HEK293 (cell line): Measurements from ENCODE around the gene HYKK.
"Not testable (repeated sequence)": the region's sequence is repeated elsewhere in the genome, so short reads cannot be mapped to it uniquely, and the experiment has no call there.

Source experiments
- CTCF ChIA-PET: fragments of 350-600 bp; formaldehyde crosslinking; extraction: SDS; loops from one replicate; lab custom pipeline; 2021; ENCODE audit warnings: antibody characterized with exemption; lab: Yijun Ruan, JAX
- POLR2A ChIA-PET: fragments of 300-600 bp; formaldehyde crosslinking; extraction: SDS; loops from one replicate; lab custom pipeline; 2020; ENCODE audit warnings: antibody characterized with exemption, inconsistent platforms; lab: Yijun Ruan, JAX
- H3K27ac ChIP-seq: fragments of 200-500 bp; sonication (Bioruptor generic); 2 replicates; pipeline ENCODE4 v1.5.1; 2014; ENCODE audit warnings: low read depth, low read length, control low read depth, inconsistent platforms; ENCODE audit errors: extremely low read depth
- H3K36me3 ChIP-seq, 2 experiments: fragments of 200-500 bp in 1 of 2; sonication (Bioruptor generic) in 1 of 2; 1 replicate in 1 of 2; 2 replicates in 1 of 2; pipeline ENCODE4 v1.5.1; 2014 to 2017; ENCODE audit warnings: inconsistent platforms in 2 of 2, low read length in 2 of 2; ENCODE audit not compliant: control insufficient read depth in 2 of 2, insufficient read depth in 1 of 2
- H3K4me1 ChIP-seq: fragments of 200-500 bp; sonication (Bioruptor generic); 2 replicates; pipeline ENCODE4 v1.5.1; 2014; ENCODE audit warnings: mild to moderate bottlenecking, low read length, inconsistent platforms; ENCODE audit not compliant: control insufficient read depth, insufficient read depth
- H3K4me3 ChIP-seq: 2 replicates; pipeline ENCODE4 v1.5.1; 2011; ENCODE audit warnings: low read depth, mild to moderate bottlenecking, control low read depth, low read length, moderate library complexity
- H3K9me3 ChIP-seq: fragments of 200-500 bp; sonication (Bioruptor generic); 2 replicates; pipeline ENCODE4 v1.5.1; 2014; ENCODE audit warnings: low read depth, low read length, inconsistent platforms; ENCODE audit not compliant: control insufficient read depth, insufficient read depth
- EGR2 ChIP-seq: fragments of 450-650 bp; formaldehyde crosslinking; IDR thresholded peaks from 2 replicates; pipeline ENCODE4 v1.5.1; 2016; ENCODE audit warnings: low read depth, missing biosample characterization, missing genetic modification characterization
- GLI2 ChIP-seq: fragments of 450-650 bp; formaldehyde crosslinking; IDR thresholded peaks from 2 replicates; pipeline ENCODE4; 2017; ENCODE audit warnings: missing biosample characterization, missing genetic modification characterization, low read depth, borderline replicate concordance
- KLF10 ChIP-seq: fragments of 450-650 bp; IDR thresholded peaks from 2 replicates; pipeline ENCODE4 v1.5.1; 2018; ENCODE audit warnings: missing biosample characterization, mild to moderate bottlenecking, missing genetic modification characterization
- MYNN ChIP-seq: fragments of 450-650 bp; formaldehyde crosslinking; IDR thresholded peaks from 2 replicates; pipeline ENCODE4 v1.5.1; 2016; ENCODE audit warnings: missing biosample characterization, missing genetic modification characterization, borderline replicate concordance
- OSR2 ChIP-seq: fragments of 450-650 bp; formaldehyde crosslinking; IDR thresholded peaks from 2 replicates; pipeline ENCODE4 v1.5.1; 2016; ENCODE audit warnings: missing biosample characterization, missing genetic modification characterization
- ZBTB20 ChIP-seq: fragments of 450-650 bp; formaldehyde crosslinking; IDR thresholded peaks from 2 replicates; pipeline ENCODE4 v1.5.1; 2016; ENCODE audit warnings: missing biosample characterization, missing genetic modification characterization
- ZBTB26 ChIP-seq: fragments of 450-650 bp; formaldehyde crosslinking; optimal IDR thresholded peaks from 2 replicates; pipeline ENCODE3; 2016; ENCODE audit warnings: missing biosample characterization, mild to moderate bottlenecking, missing genetic modification characterization
- ZFHX2 ChIP-seq: fragments of 450-650 bp; formaldehyde crosslinking; conservative IDR thresholded peaks from 2 replicates; pipeline ENCODE4 v1.5.1; 2016; ENCODE audit warnings: missing biosample characterization, missing genetic modification characterization
- ZNF341 ChIP-seq: fragments of 450-650 bp; formaldehyde crosslinking; IDR thresholded peaks from 2 replicates; pipeline ENCODE4; 2016; ENCODE audit warnings: low read depth, missing biosample characterization, missing genetic modification characterization
- ZNF362 ChIP-seq: fragments of 450-650 bp; formaldehyde crosslinking; IDR thresholded peaks from 2 replicates; pipeline ENCODE4 v1.5.1; 2016; ENCODE audit warnings: missing biosample characterization, missing genetic modification characterization
- ZNF529 ChIP-seq: fragments of 450-650 bp; formaldehyde crosslinking; IDR thresholded peaks from 2 replicates; pipeline ENCODE4 v1.5.1; 2017; ENCODE audit warnings: missing genetic modification characterization, missing biosample characterization; ENCODE audit not compliant: insufficient replicate concordance
- ZSCAN30 ChIP-seq: fragments of 450-650 bp; IDR thresholded peaks from 2 replicates; pipeline ENCODE4 v1.5.1; 2018; ENCODE audit warnings: missing biosample characterization, mild to moderate bottlenecking, missing genetic modification characterization, moderate library complexity
- TF ChIP-seq, protein P1 (sequence below): fragments of 450-650 bp; formaldehyde crosslinking; IDR thresholded peaks from 2 replicates; pipeline ENCODE4 v1.5.1; 2016; ENCODE audit warnings: missing biosample characterization, missing genetic modification characterization, borderline replicate concordance
- TF ChIP-seq, protein P2 (sequence below): fragments of 450-650 bp; formaldehyde crosslinking; IDR thresholded peaks from 2 replicates; pipeline ENCODE4 v1.5.1; 2016; ENCODE audit warnings: missing biosample characterization, missing genetic modification characterization

Gene HYKK

GRCh38 chr15:78552597-78552996, 45.2 kb downstream of the HYKK start (continued):
- TF ChIP-seq, protein P1, sequence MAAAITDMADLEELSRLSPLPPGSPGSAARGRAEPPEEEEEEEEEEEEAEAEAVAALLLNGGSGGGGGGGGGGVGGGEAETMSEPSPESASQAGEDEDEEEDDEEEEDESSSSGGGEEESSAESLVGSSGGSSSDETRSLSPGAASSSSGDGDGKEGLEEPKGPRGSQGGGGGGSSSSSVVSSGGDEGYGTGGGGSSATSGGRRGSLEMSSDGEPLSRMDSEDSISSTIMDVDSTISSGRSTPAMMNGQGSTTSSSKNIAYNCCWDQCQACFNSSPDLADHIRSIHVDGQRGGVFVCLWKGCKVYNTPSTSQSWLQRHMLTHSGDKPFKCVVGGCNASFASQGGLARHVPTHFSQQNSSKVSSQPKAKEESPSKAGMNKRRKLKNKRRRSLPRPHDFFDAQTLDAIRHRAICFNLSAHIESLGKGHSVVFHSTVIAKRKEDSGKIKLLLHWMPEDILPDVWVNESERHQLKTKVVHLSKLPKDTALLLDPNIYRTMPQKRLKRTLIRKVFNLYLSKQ (tag by site-specific recombination): no peak
- no peak for TF ChIP-seq KLF10 (tag by site-specific recombination)

DNA sequence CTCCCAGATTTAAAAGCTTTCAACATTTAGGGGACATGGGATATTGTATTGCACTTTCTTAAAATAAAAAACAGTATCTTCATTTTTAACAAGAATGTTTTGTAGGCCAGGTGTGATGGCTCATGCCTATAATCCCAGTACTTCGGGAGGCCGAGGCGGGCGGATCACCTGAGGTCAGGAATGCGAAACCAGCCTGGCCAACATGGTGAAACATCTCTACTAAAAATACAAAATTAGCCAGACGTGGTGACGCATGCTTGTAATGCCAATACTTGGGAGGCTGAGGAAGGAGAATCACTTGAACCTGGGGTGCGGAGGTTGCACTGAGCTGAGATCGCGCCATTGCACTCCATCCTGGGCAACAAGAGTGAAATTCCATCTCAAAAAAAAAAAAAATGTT, 52.8 kb downstream of the HYKK start:
- H3K4me1 ChIP-seq, H3K27ac ChIP-seq, POLR2A ChIA-PET, H3K9me3 ChIP-seq, H3K4me3 ChIP-seq, H3K36me3 ChIP-seq: not testable (repeated sequence)
- CTCF ChIA-PET: interaction anchor here (0.6 kb wide), 1 partner anchor 99 kb away, joined by 3 read pairs; no protein-coding TSS in a partner anchor

- peak; percentile 53 for TF ChIP-seq ZFHX2 (tag by site-specific recombination)
- TF ChIP-seq EGR2 (tag by site-specific recombination): peak; percentile 53
- TF ChIP-seq ZNF529: no peak
- TF ChIP-seq ZNF341 (tag by site-specific recombination): peak; percentile 48
- TF ChIP-seq OSR2: no peak
- TF ChIP-seq, all 188 proteins: peak for 3
- CTCF ChIA-PET: no interaction called here
- POLR2A ChIA-PET: no interaction called here
- H3K27ac ChIP-seq: no peak overlapping the region
- H3K4me1 ChIP-seq: peaks cover 4% of the 10 kb centered on the region; the same call in 1 of the 2 replicates
- no peak overlapping the region for H3K4me3 ChIP-seq
- H3K9me3 ChIP-seq: no peaks in the 10 kb centered on the region
- H3K36me3 ChIP-seq: no peaks in the 10 kb centered on the region
These were observed 54.1 kb downstream of the HYKK start for GRCh38 chr15:78561490-78561889.

- CTCF ChIA-PET: interaction anchor here (0.7 kb wide), 1 partner anchor 1860 kb away, joined by 5 read pairs; no protein-coding TSS in a partner anchor
- H3K27ac ChIP-seq: no peak overlapping the region
- H3K36me3 ChIP-seq: no peaks in the 10 kb centered on the region
- POLR2A ChIA-PET: interaction anchor here (0.7 kb wide), 2 partner anchors 14 to 298 kb away, joined by 3 to 4 read pairs; no protein-coding TSS in a partner anchor
- TF ChIP-seq ZBTB26 (tag by site-specific recombination) (no peak), ZNF362 (tag by site-specific recombination) (peak; percentile 90), GLI2 (no peak)
- H3K4me3 ChIP-seq: no peak overlapping the region
- no peaks in the 10 kb centered on the region for H3K9me3 ChIP-seq
- peaks cover 4% of the 10 kb centered on the region; the same call in 1 of the 2 replicates for H3K4me1 ChIP-seq
These were observed 55.7 kb downstream of the HYKK start for GRCh38 chr15:78563092-78563491.

DNA sequence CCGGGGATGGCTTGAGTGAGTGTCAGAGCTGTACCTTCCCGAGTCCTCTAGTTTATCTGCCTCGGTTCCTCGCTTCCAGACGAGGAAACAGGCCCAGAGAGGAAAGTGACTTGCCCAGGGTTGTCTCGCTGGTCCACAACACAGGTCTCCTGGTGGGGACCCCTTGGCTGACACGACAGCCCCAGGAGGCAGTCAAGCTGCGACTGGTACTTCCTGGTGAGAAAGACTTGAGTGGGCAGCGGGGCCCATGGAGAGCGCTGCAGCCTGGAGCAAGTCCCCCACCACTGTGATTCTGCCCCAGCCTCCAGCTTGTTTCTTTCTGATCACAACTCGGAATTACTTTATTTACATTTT, 57.3 kb downstream of the HYKK start:
- TF ChIP-seq ZNF362 (tag by site-specific recombination): no peak
- TF ChIP-seq ZBTB20 (tag by site-specific recombination): no peak
- no peak for TF ChIP-seq ZSCAN30 (tag by site-specific recombination)
- TF ChIP-seq, protein P2, sequence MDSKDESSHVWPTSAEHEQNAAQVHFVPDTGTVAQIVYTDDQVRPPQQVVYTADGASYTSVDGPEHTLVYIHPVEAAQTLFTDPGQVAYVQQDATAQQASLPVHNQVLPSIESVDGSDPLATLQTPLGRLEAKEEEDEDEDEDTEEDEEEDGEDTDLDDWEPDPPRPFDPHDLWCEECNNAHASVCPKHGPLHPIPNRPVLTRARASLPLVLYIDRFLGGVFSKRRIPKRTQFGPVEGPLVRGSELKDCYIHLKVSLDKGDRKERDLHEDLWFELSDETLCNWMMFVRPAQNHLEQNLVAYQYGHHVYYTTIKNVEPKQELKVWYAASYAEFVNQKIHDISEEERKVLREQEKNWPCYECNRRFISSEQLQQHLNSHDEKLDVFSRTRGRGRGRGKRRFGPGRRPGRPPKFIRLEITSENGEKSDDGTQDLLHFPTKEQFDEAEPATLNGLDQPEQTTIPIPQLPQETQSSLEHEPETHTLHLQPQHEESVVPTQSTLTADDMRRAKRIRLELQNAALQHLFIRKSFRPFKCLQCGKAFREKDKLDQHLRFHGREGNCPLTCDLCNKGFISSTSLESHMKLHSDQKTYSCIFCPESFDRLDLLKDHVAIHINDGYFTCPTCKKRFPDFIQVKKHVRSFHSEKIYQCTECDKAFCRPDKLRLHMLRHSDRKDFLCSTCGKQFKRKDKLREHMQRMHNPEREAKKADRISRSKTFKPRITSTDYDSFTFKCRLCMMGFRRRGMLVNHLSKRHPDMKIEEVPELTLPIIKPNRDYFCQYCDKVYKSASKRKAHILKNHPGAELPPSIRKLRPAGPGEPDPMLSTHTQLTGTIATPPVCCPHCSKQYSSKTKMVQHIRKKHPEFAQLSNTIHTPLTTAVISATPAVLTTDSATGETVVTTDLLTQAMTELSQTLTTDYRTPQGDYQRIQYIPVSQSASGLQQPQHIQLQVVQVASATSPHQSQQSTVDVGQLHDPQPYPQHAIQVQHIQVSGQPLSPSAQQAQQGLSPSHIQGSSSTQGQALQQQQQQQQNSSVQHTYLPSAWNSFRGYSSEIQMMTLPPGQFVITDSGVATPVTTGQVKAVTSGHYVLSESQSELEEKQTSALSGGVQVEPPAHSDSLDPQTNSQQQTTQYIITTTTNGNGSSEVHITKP: no peak
- no peak for TF ChIP-seq MYNN (tag by site-specific recombination)
- POLR2A ChIA-PET: interaction anchor here (0.6 to 5.2 kb wide), 25 partner anchors 9 to 604 kb away, joined by 3 to 78 read pairs (median 6); partner anchors contain the start of genes HYKK, IREB2, MORF4L1 and PSMA4
- H3K27ac ChIP-seq: no peak overlapping the region

More for the DNA sequence above, 57.3 kb downstream of the HYKK start:
- CTCF ChIA-PET: interaction anchor here (0.6 to 3.2 kb wide), 5 partner anchors 11 to 255 kb away, joined by 3 to 12 read pairs (median 4); partner anchors contain the start of gene PSMA4
- H3K36me3 ChIP-seq: no peaks in the 10 kb centered on the region
- H3K9me3 ChIP-seq: no peaks in the 10 kb centered on the region
- H3K4me3 ChIP-seq: no peak overlapping the region
- peaks cover 4% of the 10 kb centered on the region; the same call in 1 of the 2 replicates for H3K4me1 ChIP-seq
